OCI-LY7 (cell line): ENCODE data around the gene NOL4L.

ENCODE experiments used
- EZH2phosphoT487 ChIP-seq: fragments of 200-600 bp; sonication (generic); IDR thresholded peaks from 2 replicates; pipeline ENCODE4 v1.6.1; 2018; ENCODE audit warnings: low read depth, borderline replicate concordance, mild to moderate bottlenecking, mixed run types, antibody characterized with exemption, low read length, moderate library complexity, mixed read lengths
- TF ChIP-seq, protein P1 (sequence below): fragments of 200-600 bp; sonication (generic); conservative IDR thresholded peaks from 2 replicates; pipeline ENCODE4 v1.5.1; 2014; ENCODE audit warnings: mild to moderate bottlenecking, antibody characterized with exemption, low read length, moderate library complexity, mixed read lengths

- TF ChIP-seq, protein P1, sequence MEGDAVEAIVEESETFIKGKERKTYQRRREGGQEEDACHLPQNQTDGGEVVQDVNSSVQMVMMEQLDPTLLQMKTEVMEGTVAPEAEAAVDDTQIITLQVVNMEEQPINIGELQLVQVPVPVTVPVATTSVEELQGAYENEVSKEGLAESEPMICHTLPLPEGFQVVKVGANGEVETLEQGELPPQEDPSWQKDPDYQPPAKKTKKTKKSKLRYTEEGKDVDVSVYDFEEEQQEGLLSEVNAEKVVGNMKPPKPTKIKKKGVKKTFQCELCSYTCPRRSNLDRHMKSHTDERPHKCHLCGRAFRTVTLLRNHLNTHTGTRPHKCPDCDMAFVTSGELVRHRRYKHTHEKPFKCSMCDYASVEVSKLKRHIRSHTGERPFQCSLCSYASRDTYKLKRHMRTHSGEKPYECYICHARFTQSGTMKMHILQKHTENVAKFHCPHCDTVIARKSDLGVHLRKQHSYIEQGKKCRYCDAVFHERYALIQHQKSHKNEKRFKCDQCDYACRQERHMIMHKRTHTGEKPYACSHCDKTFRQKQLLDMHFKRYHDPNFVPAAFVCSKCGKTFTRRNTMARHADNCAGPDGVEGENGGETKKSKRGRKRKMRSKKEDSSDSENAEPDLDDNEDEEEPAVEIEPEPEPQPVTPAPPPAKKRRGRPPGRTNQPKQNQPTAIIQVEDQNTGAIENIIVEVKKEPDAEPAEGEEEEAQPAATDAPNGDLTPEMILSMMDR = no peak
- no peak for TF ChIP-seq EZH2phosphoT487
Observed at GRCh38 chr20:32435449-32436107, 149.6 kb downstream of the NOL4L start.
